B cell (primary cell): ENCODE data around the gene MPZL1. TPM values are rescaled to one million over a fixed set of nuclear protein-coding genes. Genes with fewer than 3 reads are reported as not detected.

Source experiments
- ATAC-seq: fragments of 200-7000 bp; cut with Tn5 transposase; one replicate; pipeline ENCODE4 v1.10.0; 2021; ENCODE audit warnings: low read depth, mild to moderate bottlenecking, moderate number of reproducible peaks, moderate library complexity
- CTCF ChIA-PET: fragments of 350-600 bp; sonication (Branson Sonifier 250); formaldehyde crosslinking; loops from one replicate; lab custom pipeline; 2021; ENCODE audit warnings: antibody characterized with exemption, inconsistent platforms; lab: Charles Lee
- POLR2A ChIA-PET: fragments of 350-600 bp; sonication (Branson Sonifier 250); formaldehyde crosslinking; loops from one replicate; lab custom pipeline; 2021; ENCODE audit warnings: antibody characterized with exemption; lab: Charles Lee
- DNase-seq: peaks from one replicate; pipeline ENCODE4 v3.0.0; 2013
- H2AFZ ChIP-seq: 2 replicates; pipeline ENCODE4 v1.6.1; 2012; ENCODE audit warnings: mild to moderate bottlenecking, low read depth, low read length; ENCODE audit not compliant: insufficient read depth, poor library complexity, severe bottlenecking
- H3K27ac ChIP-seq, 2 donors: 1 replicate in 1 of 2; 2 replicates in 1 of 2; pipeline ENCODE4 v1.5.1; 2012 to 2013; ENCODE audit warnings: low read length in 2 of 2, mild to moderate bottlenecking in 2 of 2, moderate library complexity in 1 of 2
- H3K27me3 ChIP-seq, 4 experiments: fragments of 200-600 bp in 1 of 4; sonication (generic) in 1 of 4; replicated peaks in 1 of 4; 1 replicate in 2 of 4; 2 replicates in 2 of 4; pipeline versions ENCODE4 v1.6.1 to v1.7.0; 2013 to 2016; ENCODE audit warnings: low read length in 3 of 4, mild to moderate bottlenecking in 2 of 4, mixed read lengths in 1 of 4, moderate library complexity in 1 of 4; ENCODE audit not compliant: insufficient read depth in 4 of 4, control insufficient read depth in 3 of 4; ENCODE audit errors: control extremely low read depth in 1 of 4
- H3K36me3 ChIP-seq, 2 experiments: replicated peaks in 1 of 2; 1 replicate in 1 of 2; 2 replicates in 1 of 2; pipeline versions ENCODE4 v1.6.1 to v1.7.1; 2013; ENCODE audit warnings: low read length in 1 of 2; ENCODE audit not compliant: insufficient read depth in 2 of 2, control insufficient read depth in 1 of 2; ENCODE audit errors: control extremely low read depth in 1 of 2, extremely low read depth in 1 of 2
- H3K4me1 ChIP-seq, 2 donors: fragments of 200-600 bp in 1 of 2; sonication (generic) in 1 of 2; 1 replicate in 1 of 2; 2 replicates in 1 of 2; pipeline versions ENCODE4 v1.5.1 to v1.6.1; 2013 to 2017; ENCODE audit warnings: low read length in 2 of 2; ENCODE audit not compliant: control insufficient read depth in 2 of 2, insufficient read depth in 2 of 2
- H3K4me2 ChIP-seq: replicated peaks from 2 replicates; pipeline ENCODE3; 2012; ENCODE audit warnings: mild to moderate bottlenecking, low read depth, low read length; ENCODE audit not compliant: poor library complexity, severe bottlenecking
- H3K4me3 ChIP-seq, 5 experiments: fragments of 200-600 bp in 1 of 5; sonication (generic) in 1 of 5; 1 replicate in 3 of 5; 2 replicates in 2 of 5; pipeline versions ENCODE4 v1.5.1 to v1.7.0; 2011 to 2016; ENCODE audit warnings: low read length in 4 of 5, mild to moderate bottlenecking in 4 of 5, low read depth in 2 of 5, control low read depth in 1 of 5, moderate library complexity in 1 of 5; ENCODE audit not compliant: insufficient read depth in 1 of 5; ENCODE audit errors: control extremely low read depth in 1 of 5, extremely low read depth in 1 of 5
- H3K79me2 ChIP-seq: fragments of 200-600 bp; sonication (generic); one replicate; pipeline ENCODE4 v1.6.0; 2016; ENCODE audit warnings: low read length; ENCODE audit not compliant: control insufficient read depth, insufficient read depth
- H3K9ac ChIP-seq: fragments of 200-600 bp; sonication (generic); 2 replicates; pipeline ENCODE4 v1.6.1; 2017; ENCODE audit warnings: mild to moderate bottlenecking, low read length, moderate library complexity
- H3K9me3 ChIP-seq, 3 donors: one replicate each; pipeline versions ENCODE4 v1.6.1 to v1.7.1; 2013; ENCODE audit warnings: low read length in 2 of 3; ENCODE audit not compliant: control insufficient read depth in 2 of 3, insufficient read depth in 1 of 3; ENCODE audit errors: control extremely low read depth in 1 of 3
- H4K20me1 ChIP-seq: 2 replicates; pipeline ENCODE4 v1.6.0; 2012; ENCODE audit warnings: mild to moderate bottlenecking, low read length; ENCODE audit not compliant: insufficient read depth, control insufficient read depth, poor library complexity, severe bottlenecking
- H3K27ac Mint-ChIP-seq: one replicate; pipeline ENCODE4 v1.8.0; 2021; ENCODE audit warnings: mixed read lengths
- H3K27me3 Mint-ChIP-seq: one replicate; pipeline ENCODE4 v1.8.0; 2021; ENCODE audit warnings: mixed read lengths
- H3K4me1 Mint-ChIP-seq: one replicate; pipeline ENCODE4 v1.8.0; 2021; ENCODE audit warnings: mixed read lengths
- H3K4me3 Mint-ChIP-seq: one replicate; pipeline ENCODE4 v1.8.0; 2021; ENCODE audit warnings: mixed read lengths
- H3K9me3 Mint-ChIP-seq: one replicate; pipeline ENCODE4 v1.8.0; 2022; ENCODE audit warnings: mixed read lengths; ENCODE audit not compliant: insufficient read depth
- EZH2 ChIP-seq: IDR thresholded peaks from 2 replicates; pipeline ENCODE4 v1.6.1; 2012; ENCODE audit warnings: borderline replicate concordance, low read depth, mild to moderate bottlenecking, moderate library complexity, low read length; ENCODE audit not compliant: insufficient read depth, poor library complexity, severe bottlenecking
- whole genome bisulfite sequencing: methylation state at CpG from one replicate; pipeline ENCODE4 v1.1.5; 2013; ENCODE audit warnings: missing lambda C conversion rate; ENCODE audit not compliant: insufficient coverage; 5-methylcytosine and 5-hydroxymethylcytosine counted together
- intact Hi-C: fragments of 100-400 bp; cut with micrococcal nuclease; formaldehyde crosslinking; loops from one replicate; pipeline ENCODE4 v1.10.0; 2022
- polyA plus RNA-seq: library from polyadenylated mRNA; depleted of rRNA; stranded (reverse); fragments of >200 nt; gene quantifications from 2 replicates; pipeline ENCODE4 v1.2.3, GENCODE V29; 2012
- total RNA-seq, 2 donors: library from RNA; stranded (reverse); fragments of 120-200 nt in 1 of 2; gene quantifications; 1 replicate in 1 of 2; 2 replicates in 1 of 2; pipeline versions ENCODE4 v1.2.3 to v1.2.4, GENCODE V29; 2013 to 2022
- TF ChIP-seq, protein P1 (sequence below): fragments of 200-600 bp; IDR thresholded peaks from one replicate; pipeline ENCODE4 v1.8.0; 2022; ENCODE audit warnings: antibody characterized with exemption, mild to moderate bottlenecking

MPZL1 gene
- total and polyA plus RNA-seq, 2 donors (not counting 1 experiment from before 2014, with no cell fraction given) = 15.4 to 27.7 TPM

DNA sequence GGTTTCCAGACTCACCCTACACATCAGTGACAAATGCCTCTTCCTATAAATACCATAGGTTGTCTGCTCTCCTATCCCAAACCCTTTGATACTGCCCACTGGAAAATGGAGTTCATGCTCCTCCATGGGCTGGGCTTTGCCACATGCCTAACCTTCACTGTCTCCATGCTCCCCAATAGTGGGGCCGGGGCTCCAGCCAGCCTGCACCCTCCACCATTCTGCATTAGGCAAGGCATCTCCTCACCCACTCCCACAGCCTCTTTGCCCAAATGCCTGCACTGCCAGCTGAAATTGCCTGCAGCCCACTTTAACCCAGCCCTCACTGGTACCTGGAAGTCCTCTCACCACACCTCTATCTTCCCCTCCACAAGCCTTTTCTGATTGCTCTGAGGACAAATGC lies 18.2 kb upstream of the MPZL1 start:
- Histone ChIP-seq H3K27me3 (no peaks in the 10 kb centered on the region), H4K20me1 (peaks cover 83% of the 10 kb centered on the region), H3K4me3 (no peak overlapping the region), H3K27ac (peak overlapping the region in 1 of 2 donors; percentile 9), H3K9me3 (no peaks in the 10 kb centered on the region), H3K4me2 (no peak overlapping the region), H3K4me1 (peaks cover 31 to 39% of the 10 kb centered on the region in 2 donors), H3K9ac (no peak overlapping the region), H3K36me3 (peaks cover 28 to 67% of the 10 kb centered on the region in 2 experiments), H3K79me2 (peaks cover 20% of the 10 kb centered on the region), H2AFZ (no peak overlapping the region)
- DNase-seq (no peak), ATAC-seq (no peak)
- no peak overlapping the region for H3K4me3 Mint-ChIP-seq
- H3K27me3 Mint-ChIP-seq = no peaks in the 10 kb centered on the region
- intact Hi-C loops = no loop called here
- WGBS = 100% methylated on average over 1 of the region's 1 CpG
- H3K27ac Mint-ChIP-seq = peak overlapping the region; percentile 44
- H3K4me1 Mint-ChIP-seq = peaks cover 65% of the 10 kb centered on the region
- H3K9me3 Mint-ChIP-seq = no peaks in the 10 kb centered on the region
- ChIA-PET CTCF (interaction anchor here (0.9 to 3.1 kb wide), 4 partner anchors 12 to 103 kb away, joined by 3 to 11 read pairs (median 5); no protein-coding TSS in a partner anchor), POLR2A (interaction anchor here (0.7 to 1.0 kb wide), 2 partner anchors 10 to 73 kb away, joined by 3 read pairs; no protein-coding TSS in a partner anchor)
- TF ChIP-seq EZH2 = no peak
- TF ChIP-seq, protein P1, sequence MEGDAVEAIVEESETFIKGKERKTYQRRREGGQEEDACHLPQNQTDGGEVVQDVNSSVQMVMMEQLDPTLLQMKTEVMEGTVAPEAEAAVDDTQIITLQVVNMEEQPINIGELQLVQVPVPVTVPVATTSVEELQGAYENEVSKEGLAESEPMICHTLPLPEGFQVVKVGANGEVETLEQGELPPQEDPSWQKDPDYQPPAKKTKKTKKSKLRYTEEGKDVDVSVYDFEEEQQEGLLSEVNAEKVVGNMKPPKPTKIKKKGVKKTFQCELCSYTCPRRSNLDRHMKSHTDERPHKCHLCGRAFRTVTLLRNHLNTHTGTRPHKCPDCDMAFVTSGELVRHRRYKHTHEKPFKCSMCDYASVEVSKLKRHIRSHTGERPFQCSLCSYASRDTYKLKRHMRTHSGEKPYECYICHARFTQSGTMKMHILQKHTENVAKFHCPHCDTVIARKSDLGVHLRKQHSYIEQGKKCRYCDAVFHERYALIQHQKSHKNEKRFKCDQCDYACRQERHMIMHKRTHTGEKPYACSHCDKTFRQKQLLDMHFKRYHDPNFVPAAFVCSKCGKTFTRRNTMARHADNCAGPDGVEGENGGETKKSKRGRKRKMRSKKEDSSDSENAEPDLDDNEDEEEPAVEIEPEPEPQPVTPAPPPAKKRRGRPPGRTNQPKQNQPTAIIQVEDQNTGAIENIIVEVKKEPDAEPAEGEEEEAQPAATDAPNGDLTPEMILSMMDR = no peak

DNA sequence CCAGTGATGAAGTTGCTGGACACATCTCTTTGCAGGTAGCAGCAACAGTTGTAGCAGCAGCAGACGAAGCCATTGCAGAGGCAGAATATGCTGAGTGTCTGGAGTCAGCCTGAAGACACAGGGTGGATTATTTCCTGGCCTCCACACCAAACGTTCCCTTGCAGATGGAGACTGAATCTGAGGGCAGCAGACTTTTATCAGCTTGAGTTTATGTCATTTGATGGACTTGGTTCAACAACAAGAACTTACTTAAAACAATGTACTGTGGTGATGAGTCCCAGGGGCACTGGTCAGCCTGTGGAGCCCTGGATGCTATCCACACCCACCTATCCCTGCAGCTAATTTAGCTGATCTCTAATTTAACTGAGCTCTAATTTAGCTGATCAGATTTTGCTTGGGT lies 17.1 kb upstream of the MPZL1 start:
- Histone ChIP-seq H3K4me2 (no peak overlapping the region), H4K20me1 (peaks cover 85% of the 10 kb centered on the region), H3K4me1 (peaks cover 43 to 50% of the 10 kb centered on the region in 2 donors), H3K36me3 (peaks cover 25 to 59% of the 10 kb centered on the region in 2 experiments), H3K9me3 (no peaks in the 10 kb centered on the region), H3K4me3 (no peak overlapping the region), H2AFZ (no peak overlapping the region), H3K27ac (peak overlapping the region in 1 of 2 donors; percentile 18), H3K79me2 (peaks cover 16% of the 10 kb centered on the region), H3K9ac (no peak overlapping the region), H3K27me3 (no peaks in the 10 kb centered on the region)
- TF ChIP-seq EZH2 = no peak
- TF ChIP-seq, protein P1 = no peak
- POLR2A ChIA-PET = interaction anchor here (1.2 to 1.5 kb wide), 2 partner anchors 10 to 14 kb away, joined by 3 to 4 read pairs; no protein-coding TSS in a partner anchor
- DNase-seq = no peak
- WGBS = 92% methylated on average over 2 of the region's 2 CpGs
- Mint-ChIP-seq H3K9me3 (no peaks in the 10 kb centered on the region), H3K27ac (peak overlapping the region; percentile 32), H3K4me1 (peaks cover 71% of the 10 kb centered on the region), H3K4me3 (no peak overlapping the region), H3K27me3 (no peaks in the 10 kb centered on the region)
- ATAC-seq = no peak
- CTCF ChIA-PET = interaction anchor here (0.6 to 3.1 kb wide), 5 partner anchors 11 to 118 kb away, joined by 3 to 11 read pairs (median 4); no protein-coding TSS in a partner anchor
- intact Hi-C loops = no loop called here
